Suprapubic skin (tissue), 4 donors: ENCODE data around the gene KIT. TPM values are rescaled to one million over a fixed set of nuclear protein-coding genes. Genes with fewer than 3 reads are reported as not detected.
"Not testable (repeated sequence)": the region's sequence is repeated elsewhere in the genome, so short reads cannot be mapped to it uniquely, and the experiment has no call there.

Source experiments
- DNase-seq, 2 donors: peaks; one replicate each; pipeline ENCODE4 v3.0.0-alpha.2; 2019; ENCODE audit warnings: low spot score in 2 of 2
- H3K27ac ChIP-seq: fragments of 200-600 bp; sonication (generic); one replicate; pipeline ENCODE4 v1.5.1; 2019
- H3K27me3 ChIP-seq: fragments of 200-600 bp; sonication (generic); one replicate; pipeline ENCODE4 v1.5.1; 2019
- H3K36me3 ChIP-seq: fragments of 200-600 bp; sonication (generic); one replicate; pipeline ENCODE4 v1.5.1; 2019
- H3K4me1 ChIP-seq: fragments of 200-600 bp; sonication (generic); one replicate; pipeline ENCODE4 v1.5.1; 2019
- H3K4me3 ChIP-seq: fragments of 200-600 bp; sonication (generic); one replicate; pipeline ENCODE4 v1.5.1; 2019; ENCODE audit warnings: mild to moderate bottlenecking
- H3K9me3 ChIP-seq: fragments of 200-600 bp; sonication (generic); one replicate; pipeline ENCODE4 v1.5.1; 2019
- EP300 ChIP-seq: sonication (generic); formaldehyde crosslinking; IDR thresholded peaks from one replicate; pipeline ENCODE4 v1.6.1; 2017; ENCODE audit warnings: antibody characterized with exemption
- POLR2A ChIP-seq, 2 donors: fragments of 450-650 bp; IDR thresholded peaks; one replicate each; pipeline ENCODE4 v1.6.1; 2017; ENCODE audit warnings: antibody characterized with exemption in 2 of 2, mild to moderate bottlenecking in 2 of 2, moderate library complexity in 2 of 2
- POLR2AphosphoS5 ChIP-seq, 3 donors: sonication (generic); formaldehyde crosslinking; IDR thresholded peaks; one replicate each; pipeline ENCODE4 v1.6.1; 2017; ENCODE audit warnings: antibody characterized with exemption in 3 of 3
- WGBS: methylation state at CpG from one replicate; pipeline ENCODE4 v1.1.5; 2018; 5-methylcytosine and 5-hydroxymethylcytosine counted together
- total RNA-seq, 4 donors: library from RNA; depleted of rRNA; stranded (reverse); fragments of >200 nt; gene quantifications; one replicate each; pipeline ENCODE4 v1.1.0, GENCODE V29; 2016
- TF ChIP-seq, protein P1 (sequence below), 2 donors: fragments of 200-600 bp in 1 of 2; fragments of 450-650 bp in 1 of 2; sonication (generic) in 1 of 2; IDR thresholded peaks; one replicate each; pipeline ENCODE4 v1.5.1; 2016 to 2019; ENCODE audit warnings: antibody characterized with exemption in 2 of 2, mild to moderate bottlenecking in 1 of 2, moderate library complexity in 1 of 2

KIT gene
- total RNA-seq, 4 donors from 2014 or later = 17.8 to 72.7 (median 56.1) TPM

- DNase-seq = no peak
- no peaks in the 10 kb centered on the region for H3K9me3 ChIP-seq
- H3K27me3 ChIP-seq = no peaks in the 10 kb centered on the region
- peaks cover 5% of the 10 kb centered on the region for H3K4me1 ChIP-seq
- no peak overlapping the region for H3K4me3 ChIP-seq
- no peaks in the 10 kb centered on the region for H3K36me3 ChIP-seq
- WGBS = 63% methylated on average over 6 of the region's 7 CpGs
- H3K27ac ChIP-seq = peak overlapping the region; percentile 14
- no peak for TF ChIP-seq POLR2AphosphoS5 (IDR thresholded peaks at IDR 0.05)
- no peak for TF ChIP-seq POLR2A (IDR thresholded peaks at IDR 0.05)
- TF ChIP-seq, protein P1, sequence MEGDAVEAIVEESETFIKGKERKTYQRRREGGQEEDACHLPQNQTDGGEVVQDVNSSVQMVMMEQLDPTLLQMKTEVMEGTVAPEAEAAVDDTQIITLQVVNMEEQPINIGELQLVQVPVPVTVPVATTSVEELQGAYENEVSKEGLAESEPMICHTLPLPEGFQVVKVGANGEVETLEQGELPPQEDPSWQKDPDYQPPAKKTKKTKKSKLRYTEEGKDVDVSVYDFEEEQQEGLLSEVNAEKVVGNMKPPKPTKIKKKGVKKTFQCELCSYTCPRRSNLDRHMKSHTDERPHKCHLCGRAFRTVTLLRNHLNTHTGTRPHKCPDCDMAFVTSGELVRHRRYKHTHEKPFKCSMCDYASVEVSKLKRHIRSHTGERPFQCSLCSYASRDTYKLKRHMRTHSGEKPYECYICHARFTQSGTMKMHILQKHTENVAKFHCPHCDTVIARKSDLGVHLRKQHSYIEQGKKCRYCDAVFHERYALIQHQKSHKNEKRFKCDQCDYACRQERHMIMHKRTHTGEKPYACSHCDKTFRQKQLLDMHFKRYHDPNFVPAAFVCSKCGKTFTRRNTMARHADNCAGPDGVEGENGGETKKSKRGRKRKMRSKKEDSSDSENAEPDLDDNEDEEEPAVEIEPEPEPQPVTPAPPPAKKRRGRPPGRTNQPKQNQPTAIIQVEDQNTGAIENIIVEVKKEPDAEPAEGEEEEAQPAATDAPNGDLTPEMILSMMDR (IDR thresholded peaks at IDR 0.05) = no peak
- TF ChIP-seq EP300 = no peak
These were observed 31.6 kb upstream of the KIT start for GRCh38 chr4:54626113-54626512.

GRCh38 chr4:54632537-54632936 lies 25.2 kb upstream of the KIT start:
- H3K9me3 ChIP-seq = no peaks in the 10 kb centered on the region
- no peaks in the 10 kb centered on the region for H3K36me3 ChIP-seq
- DNase-seq = no peak
- 98% methylated on average over 17 of the region's 29 CpGs for WGBS
- no peaks in the 10 kb centered on the region for H3K27me3 ChIP-seq
- no peak for TF ChIP-seq EP300
- TF ChIP-seq POLR2AphosphoS5 (IDR thresholded peaks at IDR 0.05) = no peak
- TF ChIP-seq, protein P1 (IDR thresholded peaks at IDR 0.05) = no peak
- no peak for TF ChIP-seq POLR2A (IDR thresholded peaks at IDR 0.05)
- no peak overlapping the region for H3K27ac ChIP-seq
- H3K4me1 ChIP-seq = no peaks in the 10 kb centered on the region
- no peak overlapping the region for H3K4me3 ChIP-seq

- not testable (repeated sequence) for H3K27ac ChIP-seq, H3K4me1 ChIP-seq, DNase-seq, H3K27me3 ChIP-seq, H3K36me3 ChIP-seq, H3K4me3 ChIP-seq, H3K9me3 ChIP-seq
- WGBS = 97% methylated on average over 12 of the region's 18 CpGs
These were observed 24.5 kb upstream of the KIT start for GRCh38 chr4:54633102-54633740.

- H3K27ac ChIP-seq = no peak overlapping the region
- no peaks in the 10 kb centered on the region for H3K9me3 ChIP-seq
- DNase-seq = no peak
- 89% methylated on average over 3 of the region's 3 CpGs for WGBS
- no peaks in the 10 kb centered on the region for H3K36me3 ChIP-seq
- no peaks in the 10 kb centered on the region for H3K4me1 ChIP-seq
- no peak for TF ChIP-seq POLR2AphosphoS5 (IDR thresholded peaks at IDR 0.05)
- no peak overlapping the region for H3K4me3 ChIP-seq
- H3K27me3 ChIP-seq = no peaks in the 10 kb centered on the region
These were observed 22.4 kb upstream of the KIT start for GRCh38 chr4:54635318-54635717.

GRCh38 chr4:54637325-54637724 lies 20.4 kb upstream of the KIT start:
- TF ChIP-seq, protein P1 (IDR thresholded peaks at IDR 0.05) = no peak
- no peak for TF ChIP-seq POLR2A (IDR thresholded peaks at IDR 0.05)
- TF ChIP-seq POLR2AphosphoS5 (IDR thresholded peaks at IDR 0.05) = no peak
- no peak for TF ChIP-seq EP300
- H3K27me3 ChIP-seq = no peaks in the 10 kb centered on the region

DNA sequence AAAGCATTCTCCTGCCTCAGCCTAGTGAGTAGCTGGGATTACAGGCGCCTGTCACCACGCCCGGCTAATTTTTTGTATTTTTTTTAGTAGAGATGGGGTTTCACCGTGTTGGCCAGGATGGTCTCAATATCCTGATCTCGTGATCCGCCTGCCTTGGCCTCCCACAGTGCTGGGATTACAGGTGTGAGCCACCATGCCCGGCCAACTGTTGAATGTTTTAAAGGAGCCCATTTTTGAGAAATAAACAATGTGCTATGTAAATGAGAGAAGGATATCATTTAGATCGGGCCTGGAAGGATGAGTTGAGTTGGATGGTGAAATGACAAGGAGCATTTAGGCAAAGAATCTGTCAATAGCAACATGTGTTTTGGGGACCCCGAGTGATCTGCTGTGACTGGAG lies 16.7 kb upstream of the KIT start:
- not testable (repeated sequence) for DNase-seq, H3K36me3 ChIP-seq, H3K4me1 ChIP-seq, H3K4me3 ChIP-seq, H3K9me3 ChIP-seq, H3K27ac ChIP-seq, H3K27me3 ChIP-seq
- 95% methylated on average over 9 of the region's 9 CpGs for whole genome bisulfite sequencing

More at GRCh38 chr4:54637325-54637724, 20.4 kb upstream of the KIT start:
- no peak for DNase-seq
- H3K9me3 ChIP-seq = no peaks in the 10 kb centered on the region
- no peak overlapping the region for H3K27ac ChIP-seq
- no peaks in the 10 kb centered on the region for H3K4me1 ChIP-seq
- 73% methylated on average over 4 of the region's 4 CpGs for WGBS
- no peaks in the 10 kb centered on the region for H3K36me3 ChIP-seq
- H3K4me3 ChIP-seq = no peak overlapping the region

- WGBS = 69% methylated on average over 5 of the region's 5 CpGs
- H3K36me3 ChIP-seq = no peaks in the 10 kb centered on the region
- no peaks in the 10 kb centered on the region for H3K9me3 ChIP-seq
- no peaks in the 10 kb centered on the region for H3K4me1 ChIP-seq
- H3K4me3 ChIP-seq = no peak overlapping the region
- no peak for TF ChIP-seq POLR2AphosphoS5 (IDR thresholded peaks at IDR 0.05)
- TF ChIP-seq, protein P1 (IDR thresholded peaks at IDR 0.05) = no peak
- TF ChIP-seq EP300 = no peak
- TF ChIP-seq POLR2A (IDR thresholded peaks at IDR 0.05) = no peak
- no peaks in the 10 kb centered on the region for H3K27me3 ChIP-seq
- H3K27ac ChIP-seq = no peak overlapping the region
- no peak for DNase-seq
These were observed 14.6 kb upstream of the KIT start for GRCh38 chr4:54643172-54643571.
